Stomach (tissue), 4 donors: Measurements from ENCODE around the gene STXBP3.

ENCODE experiments used
- EP300 ChIP-seq: sonication (generic); formaldehyde crosslinking; IDR thresholded peaks from one replicate; pipeline ENCODE4 v1.6.1; 2017; ENCODE audit warnings: antibody characterized with exemption
- POLR2A ChIP-seq, 4 donors: fragments of 450-650 bp; IDR thresholded peaks; one replicate each; pipeline ENCODE4 v1.6.1; 2016; ENCODE audit warnings: antibody characterized with exemption in 4 of 4, control low read depth in 2 of 4, mild to moderate bottlenecking in 1 of 4, moderate library complexity in 1 of 4
- TF ChIP-seq, protein P1 (sequence below), 7 experiments: fragments of 450-650 bp in 4 of 7; fragments of 200-600 bp in 3 of 7; sonication (generic) in 3 of 7; IDR thresholded peaks; one replicate each; pipeline ENCODE4 v1.5.1; 2016 to 2019; ENCODE audit warnings: antibody characterized with exemption in 7 of 7, control low read depth in 2 of 7, mild to moderate bottlenecking in 1 of 7

DNA sequence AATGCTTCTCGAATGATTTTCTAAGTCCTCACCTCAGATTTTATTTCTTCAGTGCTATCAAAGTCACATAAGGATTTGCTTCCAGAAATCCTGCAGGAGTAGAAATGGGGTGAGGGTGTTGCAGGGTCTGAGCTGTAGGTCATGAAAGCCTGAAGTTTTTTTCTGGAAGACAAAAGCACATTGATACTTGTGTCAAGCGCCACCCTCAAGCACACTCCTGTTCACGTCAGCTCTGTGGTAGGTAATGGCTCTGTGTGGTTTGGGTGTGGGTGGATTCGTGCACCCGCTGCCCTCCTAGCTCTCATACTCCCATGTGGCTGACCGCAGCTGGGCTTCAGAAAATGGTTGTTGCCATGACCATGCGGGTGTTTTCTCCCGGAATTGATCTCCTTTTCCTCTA lies 70.5 kb downstream of the STXBP3 start:
- no peak for TF ChIP-seq EP300
- no peak for TF ChIP-seq POLR2A (IDR thresholded peaks at IDR 0.05)
- TF ChIP-seq, protein P1, sequence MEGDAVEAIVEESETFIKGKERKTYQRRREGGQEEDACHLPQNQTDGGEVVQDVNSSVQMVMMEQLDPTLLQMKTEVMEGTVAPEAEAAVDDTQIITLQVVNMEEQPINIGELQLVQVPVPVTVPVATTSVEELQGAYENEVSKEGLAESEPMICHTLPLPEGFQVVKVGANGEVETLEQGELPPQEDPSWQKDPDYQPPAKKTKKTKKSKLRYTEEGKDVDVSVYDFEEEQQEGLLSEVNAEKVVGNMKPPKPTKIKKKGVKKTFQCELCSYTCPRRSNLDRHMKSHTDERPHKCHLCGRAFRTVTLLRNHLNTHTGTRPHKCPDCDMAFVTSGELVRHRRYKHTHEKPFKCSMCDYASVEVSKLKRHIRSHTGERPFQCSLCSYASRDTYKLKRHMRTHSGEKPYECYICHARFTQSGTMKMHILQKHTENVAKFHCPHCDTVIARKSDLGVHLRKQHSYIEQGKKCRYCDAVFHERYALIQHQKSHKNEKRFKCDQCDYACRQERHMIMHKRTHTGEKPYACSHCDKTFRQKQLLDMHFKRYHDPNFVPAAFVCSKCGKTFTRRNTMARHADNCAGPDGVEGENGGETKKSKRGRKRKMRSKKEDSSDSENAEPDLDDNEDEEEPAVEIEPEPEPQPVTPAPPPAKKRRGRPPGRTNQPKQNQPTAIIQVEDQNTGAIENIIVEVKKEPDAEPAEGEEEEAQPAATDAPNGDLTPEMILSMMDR (IDR thresholded peaks at IDR 0.05): no peak
